HepG2 (cell line): ENCODE data around the gene RPS6KA5. TPM values are rescaled to one million over a fixed set of nuclear protein-coding genes. Genes with fewer than 3 reads are reported as not detected.

Source experiments
- ATAC-seq: fragments of 200-7000 bp; cut with Tn5 transposase; 3 replicates; pipeline ENCODE4 v1.9.1; 2020; ENCODE audit warnings: mild to moderate bottlenecking, moderate library complexity
- BruUV-seq: library from RNA; stranded (reverse); fragments of 400-500 nt; replicated peaks from 2 replicates; lab custom pipeline; 2021; lab: Mats Ljungman, UMichigan
- CTCF ChIA-PET: fragments of 300-600 bp; formaldehyde crosslinking; extraction: SDS; loops from one replicate; lab custom pipeline; 2021; ENCODE audit warnings: low total read pairs, inconsistent platforms, low intra/inter-chr PET ratio; lab: Yijun Ruan, JAX
- POLR2A ChIA-PET: fragments of 350-600 bp; sonication (Branson Sonifier 250); formaldehyde crosslinking; loops from one replicate; lab custom pipeline; 2020; ENCODE audit warnings: antibody characterized with exemption, inconsistent platforms; lab: Yijun Ruan, JAX
- DNase-seq: peaks from one replicate; pipeline ENCODE4 v3.0.0-alpha.2; 2015; ENCODE audit warnings: low spot score
- FAIRE-seq: peaks from 3 replicates; lab custom pipeline; 2011; peaks lifted over from hg19 to GRCh38; lab: Jason Lieb, UNC
- H2AFZ ChIP-seq: one replicate; pipeline ENCODE4 v1.6.1; 2011; ENCODE audit warnings: low read length, inconsistent platforms
- H3K27ac ChIP-seq: fragments of 300-600 bp; 3 replicates; pipeline ENCODE4 v1.8.0; 2011; ENCODE audit warnings: mixed run types, mild to moderate bottlenecking, mixed read lengths, low read length, inconsistent platforms; ENCODE audit not compliant: insufficient read depth; ENCODE audit errors: extremely low read length
- H3K27me3 ChIP-seq, 2 experiments: fragments of 200-600 bp in 1 of 2; 2 replicates in 1 of 2; 3 replicates in 1 of 2; pipeline versions ENCODE4 v1.6.0 to v1.8.0; 2011; ENCODE audit warnings: low read length in 2 of 2, mild to moderate bottlenecking in 2 of 2, moderate library complexity in 2 of 2, inconsistent platforms in 1 of 2; ENCODE audit not compliant: insufficient read depth in 2 of 2, control insufficient read depth in 1 of 2
- H3K36me3 ChIP-seq, 2 experiments: fragments of 200-600 bp in 1 of 2; replicated peaks in 1 of 2; 2 replicates in 1 of 2; 3 replicates in 1 of 2; pipeline versions ENCODE4 v1.5.1 to v1.8.0; 2011; ENCODE audit warnings: low read length in 2 of 2, inconsistent platforms in 1 of 2; ENCODE audit not compliant: insufficient read depth in 2 of 2, control insufficient read depth in 1 of 2
- H3K4me1 ChIP-seq: 2 replicates; pipeline ENCODE4 v1.5.1; 2012; ENCODE audit warnings: low read length, inconsistent platforms; ENCODE audit not compliant: insufficient read depth
- H3K4me2 ChIP-seq: 2 replicates; pipeline ENCODE4 v1.6.0; 2011; ENCODE audit warnings: low read depth, low read length, inconsistent platforms
- H3K4me3 ChIP-seq, 3 experiments: fragments of 200-600 bp in 1 of 3; sonication (generic), shearing (Covaris generic) in 1 of 3; replicated peaks in 1 of 3; 2 replicates each; pipeline ENCODE4 v1.5.1; 2011 to 2016; ENCODE audit warnings: low read length in 3 of 3, inconsistent platforms in 2 of 3, low read depth in 2 of 3, mild to moderate bottlenecking in 2 of 3, control low read depth in 1 of 3, mixed read lengths in 1 of 3; ENCODE audit not compliant: insufficient read depth in 1 of 3
- H3K79me2 ChIP-seq: one replicate; pipeline ENCODE4 v1.6.1; 2011; ENCODE audit warnings: low read length, inconsistent platforms; ENCODE audit not compliant: insufficient read depth
- H3K9ac ChIP-seq: 2 replicates; pipeline ENCODE4 v1.6.0; 2011; ENCODE audit warnings: mild to moderate bottlenecking, low read depth, low read length, inconsistent platforms; ENCODE audit not compliant: insufficient read depth
- H3K9me3 ChIP-seq: 2 replicates; pipeline ENCODE4 v1.5.1; 2012; ENCODE audit warnings: mild to moderate bottlenecking, low read length
- H4K20me1 ChIP-seq: 2 replicates; pipeline ENCODE4 v1.6.0; 2011; ENCODE audit warnings: inconsistent platforms, mild to moderate bottlenecking, low read length, moderate library complexity; ENCODE audit not compliant: insufficient read depth
- BCLAF1 ChIP-seq: fragments of 450-650 bp; IDR thresholded peaks from 2 replicates; pipeline ENCODE4 v1.6.1; 2017; ENCODE audit warnings: mild to moderate bottlenecking
- HOXD1 ChIP-seq: sonication (generic); formaldehyde crosslinking; IDR thresholded peaks from 2 replicates; pipeline ENCODE4 v1.5.0; 2020; ENCODE audit warnings: missing genetic modification reagents
- IRF1 ChIP-seq: sonication (generic); formaldehyde crosslinking; IDR thresholded peaks from 2 replicates; pipeline ENCODE4 v1.4.0; 2020; ENCODE audit warnings: low read depth, mild to moderate bottlenecking, missing genetic modification reagents
- MLX ChIP-seq: IDR thresholded peaks from 2 replicates; pipeline ENCODE4 v1.6.1; 2016
- SSRP1 ChIP-seq: IDR thresholded peaks from 2 replicates; pipeline ENCODE4 v1.6.1; 2016; ENCODE audit warnings: control low read depth
- ZBTB34 ChIP-seq: sonication (generic); formaldehyde crosslinking; IDR thresholded peaks from 2 replicates; pipeline ENCODE4 v1.8.0; 2022; ENCODE audit warnings: mild to moderate bottlenecking, missing genetic modification reagents
- ZFYVE20 ChIP-seq: sonication (generic); formaldehyde crosslinking; IDR thresholded peaks from 2 replicates; pipeline ENCODE4 v1.8.0; 2023; ENCODE audit warnings: low read depth, mild to moderate bottlenecking, moderate library complexity, missing genetic modification reagents, borderline replicate concordance
- ZNF280D ChIP-seq: sonication (generic); formaldehyde crosslinking; IDR thresholded peaks from 2 replicates; pipeline ENCODE4 v1.5.1; 2020; ENCODE audit warnings: mild to moderate bottlenecking, missing genetic modification reagents
- ZNF879 ChIP-seq: sonication (generic); formaldehyde crosslinking; IDR thresholded peaks from 2 replicates; pipeline ENCODE4 v1.8.1; 2023; ENCODE audit warnings: missing genetic modification reagents
- in situ Hi-C: cut with HindIII; loops from 2 replicates; pipeline ENCODE4 v1.10.0; 2017; ENCODE audit warnings: low pct_unique_long_range_greater_than_20kb; ENCODE audit not compliant: extremely low pct_ligation_motif_present
- intact Hi-C: fragments of 100-400 bp; cut with micrococcal nuclease; formaldehyde crosslinking; loops from one replicate; pipeline ENCODE4 v1.10.0; 2022; ENCODE audit not compliant: unreplicated experiment
- polyA plus RNA-seq, 8 experiments: library from polyadenylated mRNA; depleted of rRNA in 3 of 8; stranded (reverse) in 7 of 8; unstranded in 1 of 8; fragments of >200 nt; fragmentation: Illumina TruSeq in 4 of 8; extraction: Trizol in 4 of 8; gene quantifications; 2 replicates each; pipeline versions ENCODE4 v1.2.1 to v1.2.3, GENCODE V29; 2011 to 2016; ENCODE audit warnings: low read depth in 4 of 8, missing spikeins in 1 of 8, mixed read lengths in 1 of 8; ENCODE audit not compliant: insufficient read depth in 1 of 8
- total RNA-seq, 5 experiments: library from RNA; depleted of rRNA; stranded (reverse); fragments of >200 nt; fragmentation: Illumina TruSeq; extraction: Trizol; gene quantifications; 2 replicates each; pipeline ENCODE4 v1.2.3, GENCODE V29; 2016; ENCODE audit warnings: low read depth in 1 of 5

RPS6KA5 gene
- total and polyA plus RNA-seq, 2 of the 13 experiments (the other 11 are each of a cell fraction or from before 2014, with no cell fraction given), result 0.50 to 0.58 TPM

GRCh38 chr14:91005716-91006115, 54.7 kb downstream of the RPS6KA5 start:
- no peaks in the 10 kb centered on the region for H3K9me3 ChIP-seq
- in situ Hi-C loops, result no loop called here
- H3K36me3 ChIP-seq, result no peaks in the 10 kb centered on the region
- H3K27ac ChIP-seq, result no peak overlapping the region
- H3K4me2 ChIP-seq, result no peak overlapping the region
- H3K4me3 ChIP-seq, result no peak overlapping the region
- no peaks in the 10 kb centered on the region for H3K79me2 ChIP-seq
- H3K27me3 ChIP-seq, result no peaks in the 10 kb centered on the region; a peak in 1 of 5 replicates
- FAIRE-seq, result no peak
- POLR2A ChIA-PET, result no interaction called here
- H4K20me1 ChIP-seq, result no peaks in the 10 kb centered on the region
- no peak for TF ChIP-seq BCLAF1
- no peak for TF ChIP-seq HOXD1
- TF ChIP-seq ZNF879, result no peak
- TF ChIP-seq ZBTB34 (CRISPR knock-in tag), result no peak
- TF ChIP-seq ZFYVE20 (CRISPR knock-in tag), result no peak
- TF ChIP-seq MLX (CRISPR knock-in tag), result no peak
- no peak for TF ChIP-seq ZNF280D
- TF ChIP-seq IRF1 (CRISPR knock-in tag), result no peak
- no peak for TF ChIP-seq SSRP1 (CRISPR knock-in tag)
- no peak for DNase-seq
- intact Hi-C loops, result no loop called here
- H2AFZ ChIP-seq, result no peak overlapping the region
- no TSS peak for BruUV-seq
- H3K4me1 ChIP-seq, result no peaks in the 10 kb centered on the region
- no peak overlapping the region for H3K9ac ChIP-seq
- ATAC-seq, result no peak
- CTCF ChIA-PET, result no interaction called here
